Measurements from ENCODE around the gene MDN1.

The MDN1 gene

GRCh38 chr6:89776583-89777233 lies 42.9 kb downstream of the MDN1 start:
- no peak for TF ChIP-seq CTCF (IDR thresholded peaks at IDR 0.05; ENCODE audit: low read length, missing control alignments)
- DNase-seq (ENCODE audit: low read depth) = no peak
- H3K4me3 ChIP-seq (replicated peaks; ENCODE audit: low read depth, low read length) = no peak overlapping the region

GRCh38 chr6:89775150-89775549 lies 44.4 kb downstream of the MDN1 start:
- no peak for TF ChIP-seq CTCF (IDR thresholded peaks at IDR 0.05; ENCODE audit: low read length, missing control alignments)
- no peak for DNase-seq (ENCODE audit: low read depth)

GRCh38 chr6:89769572-89769971 lies 50.0 kb downstream of the MDN1 start:
- no peak overlapping the region for H3K4me3 ChIP-seq (replicated peaks; ENCODE audit: low read depth, low read length)
- no peak for DNase-seq (ENCODE audit: low read depth)
- no peak for TF ChIP-seq CTCF (IDR thresholded peaks at IDR 0.05; ENCODE audit: low read length, missing control alignments)

More at GRCh38 chr6:89775150-89775549, 44.4 kb downstream of the MDN1 start:
- no peak overlapping the region for H3K4me3 ChIP-seq (replicated peaks; ENCODE audit: low read depth, low read length)

- no peak for TF ChIP-seq CTCF (IDR thresholded peaks at IDR 0.05; ENCODE audit: low read length, missing control alignments)
- DNase-seq (ENCODE audit: low read depth) = no peak
- no peak overlapping the region for H3K4me3 ChIP-seq (replicated peaks; ENCODE audit: low read depth, low read length)
These were observed 51.3 kb downstream of the MDN1 start for GRCh38 chr6:89768324-89768723.

GRCh38 chr6:89763550-89763949 lies 56.0 kb downstream of the MDN1 start:
- peak; percentile 70 for DNase-seq (ENCODE audit: low read depth)
- no peak overlapping the region for H3K4me3 ChIP-seq (replicated peaks; ENCODE audit: low read depth, low read length)
- TF ChIP-seq CTCF (IDR thresholded peaks at IDR 0.05; ENCODE audit: low read length, missing control alignments) = no peak

GRCh38 chr6:89758830-89759229 lies 60.8 kb downstream of the MDN1 start:
- H3K4me3 ChIP-seq (replicated peaks; ENCODE audit: low read depth, low read length) = no peak overlapping the region
- no peak for TF ChIP-seq CTCF (IDR thresholded peaks at IDR 0.05; ENCODE audit: low read length, missing control alignments)
- peak; percentile 33 for DNase-seq (ENCODE audit: low read depth)

GRCh38 chr6:89750338-89750737 lies 69.3 kb downstream of the MDN1 start:
- no peak for TF ChIP-seq CTCF (IDR thresholded peaks at IDR 0.05; ENCODE audit: low read length, missing control alignments)
- no peak overlapping the region for H3K4me3 ChIP-seq (replicated peaks; ENCODE audit: low read depth, low read length)
- no peak for DNase-seq (ENCODE audit: low read depth)

Data from fibroblast of pulmonary artery (primary cell).